Measurements from ENCODE around the gene LEMD2. TPM values are rescaled to one million over a fixed set of nuclear protein-coding genes. Genes with fewer than 3 reads are reported as not detected.

Gene LEMD2
- total RNA-seq, 1 experiment from 2014 or later, result 62.9 TPM

GRCh38 chr6:33737267-33738026, 51.5 kb downstream of the LEMD2 start:
- H3K4me3 Mint-ChIP-seq, result no peak overlapping the region
- POLR2A ChIA-PET, result no interaction called here
- TF ChIP-seq ZNF425 (CRISPR knock-in tag; conservative IDR thresholded peaks at IDR 0.05) (no peak), ATF3 (CRISPR knock-in tag; conservative IDR thresholded peaks at IDR 0.05) (no peak), EMX1 (CRISPR knock-in tag; IDR thresholded peaks at IDR 0.05) (no peak), MYBL2 (CRISPR knock-in tag; IDR thresholded peaks at IDR 0.05) (no peak), NFATC4 (CRISPR knock-in tag; IDR thresholded peaks at IDR 0.05) (no peak), NFE2L1 (CRISPR knock-in tag; IDR thresholded peaks at IDR 0.05) (no peak)
- no peaks in the 10 kb centered on the region for H3K9me3 Mint-ChIP-seq
- no peak for DNase-seq (ENCODE audit: low spot score)
- H3K27ac Mint-ChIP-seq, result no peak overlapping the region
- ATAC-seq, result no peak
- H3K27me3 Mint-ChIP-seq (ENCODE audit: low read depth), result no peaks in the 10 kb centered on the region
- no peaks in the 10 kb centered on the region for H3K36me3 Mint-ChIP-seq
- CTCF ChIA-PET, result interaction anchor here (1.0 to 3.3 kb wide), 3 partner anchors 26 to 71 kb away, joined by 3 to 13 read pairs (median 7); partner anchors contain the start of gene UQCC2
- no peaks in the 10 kb centered on the region; the same call in none of the 2 replicates for H3K4me1 Mint-ChIP-seq

GRCh38 chr6:33735216-33735615, 53.7 kb downstream of the LEMD2 start:
- ChIA-PET CTCF (interaction anchor here (1.0 to 3.3 kb wide), 2 partner anchors 8 to 36 kb away, joined by 3 to 13 read pairs; no protein-coding TSS in a partner anchor), POLR2A (no interaction called here)
- no peak for ATAC-seq
- no peak for DNase-seq (ENCODE audit: low spot score)
- no peaks in the 10 kb centered on the region for H3K9me3 Mint-ChIP-seq
- no peak overlapping the region for H3K4me3 Mint-ChIP-seq
- H3K4me1 Mint-ChIP-seq, result no peaks in the 10 kb centered on the region; the same call in 1 of the 2 replicates
- H3K36me3 Mint-ChIP-seq, result no peaks in the 10 kb centered on the region
- no peaks in the 10 kb centered on the region for H3K27me3 Mint-ChIP-seq (ENCODE audit: low read depth)
- TF ChIP-seq RELA (CRISPR knock-in tag; IDR thresholded peaks at IDR 0.05; ENCODE audit: borderline replicate concordance) (no peak), IRF1 (CRISPR knock-in tag; IDR thresholded peaks at IDR 0.05) (no peak), GABPB1 (CRISPR knock-in tag; IDR thresholded peaks at IDR 0.05) (no peak), ZSCAN18 (CRISPR knock-in tag; IDR thresholded peaks at IDR 0.05) (no peak), CREM (CRISPR knock-in tag; IDR thresholded peaks at IDR 0.05) (no peak), ZNF263 (CRISPR knock-in tag; IDR thresholded peaks at IDR 0.05; ENCODE audit: low read depth) (no peak), ERG (CRISPR knock-in tag; IDR thresholded peaks at IDR 0.05) (no peak), MAX (CRISPR knock-in tag; IDR thresholded peaks at IDR 0.05) (no peak)
- H3K27ac Mint-ChIP-seq, result no peak overlapping the region

GRCh38 chr6:33733709-33734007, 55.3 kb downstream of the LEMD2 start:
- no peak overlapping the region for H3K4me3 Mint-ChIP-seq
- ATAC-seq (no peak), DNase-seq (ENCODE audit: low spot score) (no peak)
- no peak for TF ChIP-seq ELF4 (CRISPR knock-in tag; IDR thresholded peaks at IDR 0.05; ENCODE audit: low read depth)
- TF ChIP-seq ZNF423 (CRISPR knock-in tag; IDR thresholded peaks at IDR 0.05), result no peak
- ChIA-PET POLR2A (no interaction called here), CTCF (no interaction called here)
- H3K9me3 Mint-ChIP-seq, result no peaks in the 10 kb centered on the region
- H3K27me3 Mint-ChIP-seq (ENCODE audit: low read depth), result no peaks in the 10 kb centered on the region
- H3K36me3 Mint-ChIP-seq, result no peaks in the 10 kb centered on the region
- H3K27ac Mint-ChIP-seq, result no peak overlapping the region
- H3K4me1 Mint-ChIP-seq, result no peaks in the 10 kb centered on the region; the same call in 1 of the 2 replicates

Measured in WTC11 (cell line).